NCI-H1105 treated with DMSO at 0.1 percent for 48 hours (cell line): Measurements from ENCODE around the gene BOK.

ENCODE experiments used
- DNase-seq: peaks from one replicate; lab custom pipeline; 2025; lab: John Stamatoyannopoulos, UW

The BOK gene

GRCh38 chr2:241538838-241539615 is 19.5 kb upstream of the BOK start:
- DNase-seq = no peak

- no peak for DNase-seq
Measured at GRCh38 chr2:241539616-241540374, 18.8 kb upstream of the BOK start.

- DNase-seq = no peak
Measured at GRCh38 chr2:241540401-241540770, 18.2 kb upstream of the BOK start.

- DNase-seq = no peak
Measured at GRCh38 chr2:241540771-241541561, 17.6 kb upstream of the BOK start.

- DNase-seq = no peak
Measured at GRCh38 chr2:241541564-241542277, 16.8 kb upstream of the BOK start.

GRCh38 chr2:241542278-241542605 is 16.3 kb upstream of the BOK start:
- no peak for DNase-seq

DNA sequence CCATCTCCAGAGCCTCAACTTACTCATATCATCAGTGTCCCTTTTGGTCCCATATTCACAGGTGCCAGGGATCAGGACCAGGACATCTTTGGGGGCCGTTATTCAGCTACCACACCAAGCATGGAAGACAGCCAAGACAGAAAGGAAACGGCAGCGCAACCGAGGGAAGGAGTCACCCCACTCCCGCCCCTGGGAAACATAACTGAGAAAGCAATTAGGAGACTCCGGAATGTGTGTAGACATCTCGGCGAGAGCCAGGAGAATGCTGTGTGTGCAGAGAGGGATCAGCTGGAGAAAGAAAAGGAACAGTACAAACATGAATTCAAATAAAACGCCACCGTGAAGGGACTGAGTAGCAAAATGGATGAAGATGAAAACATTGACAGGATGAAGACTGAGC is 13.4 kb upstream of the BOK start:
- no peak for DNase-seq

- DNase-seq = no peak
Measured at GRCh38 chr2:241545523-241546473, 12.7 kb upstream of the BOK start.

GRCh38 chr2:241546771-241547498 is 11.6 kb upstream of the BOK start:
- DNase-seq = no peak

- no peak for DNase-seq
Measured at GRCh38 chr2:241547781-241548450, 10.6 kb upstream of the BOK start.

GRCh38 chr2:241548451-241548835 is 10.1 kb upstream of the BOK start:
- DNase-seq = no peak

DNA sequence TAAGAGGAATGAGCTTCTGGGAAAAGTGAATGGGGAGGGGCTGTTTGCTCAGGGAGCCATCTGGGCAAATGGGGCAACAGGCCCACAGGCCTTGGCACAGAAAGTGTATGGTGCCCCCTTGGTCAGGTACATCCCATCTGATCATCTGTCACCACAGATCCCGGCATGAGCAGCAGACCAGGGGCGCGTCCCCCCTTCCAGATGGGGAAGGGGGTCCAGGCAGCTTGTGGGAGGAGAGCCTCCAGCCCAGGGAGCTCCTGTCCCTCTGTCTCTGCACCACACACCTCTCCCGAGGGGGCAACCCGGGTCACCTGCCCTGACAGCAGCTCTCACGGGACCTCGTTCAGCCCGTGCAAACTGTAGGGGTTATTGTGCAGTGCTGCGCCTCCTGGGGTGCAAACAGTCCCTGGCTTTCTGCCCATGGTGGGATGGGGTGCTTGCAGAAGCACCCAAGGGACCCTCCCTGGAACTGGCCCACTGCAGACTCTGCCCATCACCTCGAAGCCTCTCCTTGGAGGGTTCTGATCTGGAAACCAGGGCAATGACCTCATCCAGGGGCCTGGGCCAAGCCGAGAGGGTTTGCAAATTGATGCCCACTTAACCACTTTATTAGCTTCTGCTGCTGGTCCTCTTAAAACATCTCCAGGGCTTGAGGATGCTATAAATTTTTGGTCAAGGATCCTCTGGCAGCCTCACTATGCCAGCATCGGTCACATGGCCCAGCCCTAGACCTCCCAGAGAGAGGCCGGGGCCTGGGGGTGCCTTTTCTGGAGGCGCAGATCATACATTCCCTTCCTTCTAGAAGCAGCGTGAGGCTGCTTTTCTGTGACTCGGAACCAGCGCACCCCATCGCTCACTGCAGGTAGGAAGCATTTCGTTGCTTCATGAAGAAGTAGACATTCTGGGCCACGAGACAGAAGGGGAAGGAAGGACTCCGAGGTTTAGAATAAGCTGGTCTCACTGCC is 7.6 kb upstream of the BOK start:
- no peak for DNase-seq

DNA sequence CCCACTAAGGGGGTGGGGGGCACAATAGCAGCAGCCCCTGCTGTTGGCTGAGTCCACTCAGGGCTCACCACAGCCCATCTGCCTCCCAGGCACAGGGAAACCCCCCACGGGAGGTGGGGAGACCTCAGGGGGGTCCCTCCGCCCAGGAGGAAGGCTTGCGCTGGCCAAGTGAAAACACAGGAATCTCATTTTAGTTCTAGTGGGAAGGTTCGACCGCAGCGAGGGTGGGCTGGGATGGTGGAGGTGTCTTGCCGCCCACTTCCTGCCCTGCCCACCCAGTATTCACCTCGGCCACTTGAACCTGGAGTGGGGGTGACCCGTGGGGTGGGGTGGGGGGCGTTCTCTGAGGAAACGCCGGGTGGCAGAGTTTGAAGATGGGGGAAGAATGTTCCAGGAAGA is 6.9 kb upstream of the BOK start:
- DNase-seq = no peak

- no peak for DNase-seq
Measured at GRCh38 chr2:241551998-241552737, 6.4 kb upstream of the BOK start.

DNA sequence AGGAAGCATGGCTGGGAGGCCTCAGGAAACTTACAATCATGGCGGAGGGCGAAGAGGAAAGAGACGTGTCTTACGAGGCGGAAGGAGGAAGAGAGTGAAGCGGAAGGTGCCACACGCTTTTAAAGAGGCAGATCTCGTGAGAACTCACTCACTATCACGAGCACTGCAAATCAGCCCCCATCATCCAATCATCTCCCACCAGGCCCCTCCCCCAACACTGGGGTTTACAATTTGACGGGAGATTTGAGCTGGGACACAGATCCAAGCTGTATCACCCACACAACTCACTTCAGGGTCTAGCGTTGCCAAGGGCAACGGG is 5.1 kb upstream of the BOK start:
- no peak for DNase-seq

GRCh38 chr2:241553981-241554380 is 4.6 kb upstream of the BOK start:
- DNase-seq = no peak

- no peak for DNase-seq
Measured at GRCh38 chr2:241554610-241555322, 3.8 kb upstream of the BOK start.

GRCh38 chr2:241555711-241556110 is 2.8 kb upstream of the BOK start:
- DNase-seq = no peak
